ENCODE measurements around the gene PDE9A.
"Not testable (repeated sequence)": the region's sequence is repeated elsewhere in the genome, so short reads cannot be mapped to it uniquely, and the experiment has no call there.

PDE9A gene

GRCh38 chr21:42720484-42720883, 67.1 kb downstream of the PDE9A start:
- DNase-seq, result not testable (repeated sequence)

GRCh38 chr21:42721341-42721824, 68.0 kb downstream of the PDE9A start:
- DNase-seq, result no peak

- no peak for DNase-seq
These were observed 68.7 kb downstream of the PDE9A start for GRCh38 chr21:42722153-42722552.

GRCh38 chr21:42722808-42723473, 69.5 kb downstream of the PDE9A start:
- no peak for DNase-seq

GRCh38 chr21:42724226-42724920, 71.0 kb downstream of the PDE9A start:
- DNase-seq, result no peak

GRCh38 chr21:42725416-42725930, 72.1 kb downstream of the PDE9A start:
- DNase-seq, result no peak

GRCh38 chr21:42731264-42732032, 78.0 kb downstream of the PDE9A start:
- DNase-seq, result no peak

GRCh38 chr21:42732033-42732410, 78.6 kb downstream of the PDE9A start:
- no peak for DNase-seq

GRCh38 chr21:42733037-42733627, 79.7 kb downstream of the PDE9A start:
- DNase-seq, result no peak

GRCh38 chr21:42733874-42734273, 80.5 kb downstream of the PDE9A start:
- DNase-seq, result no peak

- no peak for DNase-seq
These were observed 81.0 kb downstream of the PDE9A start for GRCh38 chr21:42734323-42734971.

GRCh38 chr21:42735061-42735460, 81.6 kb downstream of the PDE9A start:
- no peak for DNase-seq

GRCh38 chr21:42735944-42736343, 82.5 kb downstream of the PDE9A start:
- no peak for DNase-seq

GRCh38 chr21:42736646-42737350, 83.4 kb downstream of the PDE9A start:
- no peak for DNase-seq

GRCh38 chr21:42737951-42738590, 84.7 kb downstream of the PDE9A start:
- no peak for DNase-seq

- no peak for DNase-seq
These were observed 85.9 kb downstream of the PDE9A start for GRCh38 chr21:42739061-42739931.

GRCh38 chr21:42740405-42740909, 87.0 kb downstream of the PDE9A start:
- no peak for DNase-seq

GRCh38 chr21:42741066-42741465, 87.6 kb downstream of the PDE9A start:
- DNase-seq, result no peak

- DNase-seq, result no peak
These were observed 91.4 kb downstream of the PDE9A start for GRCh38 chr21:42744520-42745445.

Measured in stimulated activated CD8-positive, alpha-beta memory T cell treated with anti-CD3 and anti-CD28 coated beads, Interleukin-4, amount 100 ng/mL, for 48 hours (primary cell).